Stimulated activated CD4-positive, alpha-beta T cell treated with anti-CD3 and anti-CD28 coated beads, Interleukin-4, amount 100 ng/mL, for 24 hours (primary cell): ENCODE data around the gene BUD23.

Experiments
- DNase-seq: peaks from one replicate; pipeline ENCODE4 v3.0.0-alpha.2; 2020

BUD23 gene

DNA sequence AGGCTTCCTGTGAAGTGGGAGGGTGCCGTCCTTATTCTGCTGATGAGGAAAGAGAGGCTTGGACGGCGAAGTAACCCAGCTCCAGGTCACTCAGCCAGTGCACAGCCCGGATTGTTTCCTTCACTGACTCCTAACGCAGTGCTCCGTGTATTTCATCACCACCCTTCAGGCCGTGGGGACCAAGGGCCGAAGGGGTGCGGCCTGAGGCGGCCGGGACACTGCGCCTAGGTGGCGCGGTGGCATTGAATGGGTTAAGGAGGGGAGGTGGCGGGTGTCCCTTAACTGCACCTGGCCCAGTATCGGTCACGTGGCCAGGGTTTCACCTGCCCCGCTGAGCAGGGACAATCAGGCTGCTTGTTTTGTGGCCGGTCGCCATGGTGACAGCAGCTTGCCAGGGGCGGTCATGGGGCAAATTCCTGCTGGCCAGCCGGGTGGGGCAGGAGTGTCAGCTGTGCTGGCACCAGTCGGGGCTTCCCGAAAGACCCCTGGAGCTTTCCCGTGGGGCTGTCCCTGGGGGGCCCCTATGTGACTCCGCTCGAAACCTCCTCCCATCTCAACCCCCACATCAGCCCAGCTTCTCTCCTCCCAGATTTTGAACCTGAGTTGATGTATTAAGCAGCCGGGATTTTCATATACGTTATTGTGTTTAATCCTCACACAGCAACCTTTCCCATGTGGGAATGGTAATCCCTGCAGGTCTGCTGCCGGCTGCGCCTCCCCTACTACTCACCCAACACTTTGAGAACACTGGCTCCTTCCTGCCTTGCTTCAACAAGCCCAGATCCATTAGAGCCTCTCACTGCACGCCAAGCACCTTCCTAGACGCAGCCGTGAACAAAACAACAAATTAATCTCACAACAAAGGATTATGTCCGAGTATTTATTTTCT lies 59.6 kb downstream of the BUD23 start:
- DNase-seq, result no peak

DNA sequence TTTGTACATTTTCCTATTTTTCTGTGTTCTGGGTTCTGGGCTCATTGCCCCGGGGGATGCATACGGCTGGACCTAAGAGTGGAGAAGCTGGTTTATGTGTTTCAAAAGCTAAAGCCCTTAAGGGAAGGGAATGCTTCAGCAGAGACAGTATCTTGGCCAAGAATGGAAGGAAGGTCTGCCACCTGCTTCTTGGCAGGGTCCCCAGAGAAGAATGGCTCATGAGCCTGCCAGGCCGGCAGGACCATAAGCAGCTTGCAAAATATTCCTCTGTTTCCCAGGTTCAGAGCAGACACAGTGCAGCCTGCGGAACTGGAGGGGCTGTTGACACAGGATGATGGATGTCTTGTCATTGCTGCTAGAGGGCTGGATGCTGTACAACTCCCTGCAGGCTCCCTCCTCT lies 63.0 kb downstream of the BUD23 start:
- DNase-seq, result no peak
